Epidermal melanocyte (primary cell): ENCODE measurements around the gene SDHB.

Experiments
- DNase-seq: peaks from one replicate; pipeline ENCODE4 v3.0.0; 2011; ENCODE audit warnings: low spot score; ENCODE audit not compliant: insufficient read length

The SDHB gene

DNA sequence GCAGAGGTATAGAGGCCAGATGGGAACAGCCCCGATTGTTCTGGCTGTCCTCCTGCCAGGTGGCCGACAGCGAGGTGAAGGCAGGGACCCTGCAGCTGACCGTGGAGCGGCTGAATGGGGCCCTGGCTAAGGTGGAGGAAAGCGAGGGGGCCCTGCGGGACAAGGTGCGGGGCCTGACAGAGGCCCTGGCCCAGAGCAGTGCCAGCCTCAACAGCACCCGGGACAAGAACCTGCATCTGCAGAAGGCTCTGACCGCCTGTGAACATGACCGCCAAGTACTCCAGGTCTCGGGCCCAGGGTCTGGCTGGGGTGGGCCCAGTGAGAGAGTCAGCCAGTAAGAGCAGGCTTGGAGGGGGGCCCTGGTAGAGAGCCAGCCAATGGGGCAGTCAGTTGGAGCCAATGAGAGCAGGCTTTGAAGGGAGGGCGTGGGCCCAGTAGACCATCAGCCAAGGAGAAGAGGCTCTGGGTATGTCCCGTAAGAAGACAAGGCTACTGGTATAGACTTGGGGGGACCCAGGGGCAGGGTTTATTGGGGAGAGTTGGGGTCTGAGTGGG, 84.7 kb downstream of the SDHB start:
- DNase-seq = no peak
